ENCODE data around the gene MAPK13.

MAPK13 gene

DNA sequence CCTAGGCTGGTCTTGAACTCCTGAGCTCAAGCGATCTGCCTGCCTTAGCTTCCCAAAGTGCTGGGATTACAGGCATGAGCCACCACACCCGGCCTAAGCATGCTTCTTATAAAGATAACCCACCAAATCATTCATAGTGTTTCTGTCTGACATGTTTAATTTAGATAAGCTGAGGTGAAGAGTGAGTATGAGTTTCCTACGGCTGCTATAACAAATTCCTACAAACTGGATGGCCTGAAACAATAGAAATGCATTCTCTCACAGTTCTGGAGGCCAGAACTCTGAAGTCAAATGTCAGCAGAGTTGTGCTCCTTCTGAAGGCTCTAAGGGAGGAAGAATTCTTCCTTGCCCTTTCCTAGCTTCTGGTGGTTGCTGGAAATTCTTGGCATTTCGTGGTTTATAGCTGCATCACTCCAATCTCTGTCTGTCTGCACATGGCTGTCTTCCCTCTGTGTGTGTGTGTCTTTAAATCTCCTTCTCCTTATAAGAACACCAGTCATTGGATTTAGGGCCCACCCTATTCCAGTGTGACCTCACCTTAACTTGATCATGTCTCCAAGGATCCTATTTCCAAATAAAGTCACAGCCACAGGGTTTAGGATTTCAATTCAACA is 29.9 kb downstream of the MAPK13 start:
- DNase-seq = no peak

DNA sequence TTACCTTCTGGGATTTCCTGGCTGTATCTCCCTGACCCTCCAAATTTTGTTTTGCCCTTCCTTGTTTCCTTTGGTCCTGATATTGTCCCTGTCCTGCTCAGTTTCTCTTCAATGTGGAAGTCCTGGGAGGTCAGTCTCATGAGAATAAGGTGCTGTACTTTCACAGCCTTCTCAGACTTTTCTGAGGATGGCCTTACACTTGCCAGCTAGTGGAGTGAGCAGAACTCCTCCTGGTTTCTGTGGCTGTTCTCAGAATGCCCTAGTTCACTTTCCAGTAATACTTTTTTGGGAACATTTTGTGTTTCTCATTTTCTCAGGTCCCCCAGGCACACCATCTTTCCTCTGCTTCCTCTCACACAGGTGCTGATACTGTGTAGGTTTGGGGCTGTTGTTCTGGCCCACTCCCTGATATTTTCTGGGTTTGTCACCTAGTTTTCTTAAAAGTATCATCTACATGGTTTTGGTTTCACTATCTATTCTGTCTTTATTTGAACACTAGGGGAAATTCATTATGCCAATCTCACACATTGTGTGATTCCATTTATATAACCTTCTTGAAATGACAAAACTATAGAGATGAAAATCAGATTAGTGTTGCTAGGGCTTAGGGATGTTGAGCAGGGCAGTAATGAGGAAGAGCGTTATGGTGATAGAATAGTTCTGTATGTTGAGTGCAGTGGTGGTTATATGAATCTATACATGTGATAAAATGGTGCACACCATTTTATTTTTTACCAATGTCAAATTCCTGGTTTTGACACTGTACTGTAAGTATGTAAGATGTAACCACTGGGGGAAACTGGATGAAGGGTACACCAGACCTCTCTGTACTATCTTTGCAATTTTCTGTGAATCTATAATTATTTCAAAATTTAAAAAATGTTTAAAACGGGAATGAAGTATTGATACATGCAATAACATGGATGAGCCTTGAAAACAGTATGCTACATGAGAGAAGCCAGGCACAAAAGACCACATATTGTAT is 39.0 kb downstream of the MAPK13 start:
- no peak for DNase-seq

DNA sequence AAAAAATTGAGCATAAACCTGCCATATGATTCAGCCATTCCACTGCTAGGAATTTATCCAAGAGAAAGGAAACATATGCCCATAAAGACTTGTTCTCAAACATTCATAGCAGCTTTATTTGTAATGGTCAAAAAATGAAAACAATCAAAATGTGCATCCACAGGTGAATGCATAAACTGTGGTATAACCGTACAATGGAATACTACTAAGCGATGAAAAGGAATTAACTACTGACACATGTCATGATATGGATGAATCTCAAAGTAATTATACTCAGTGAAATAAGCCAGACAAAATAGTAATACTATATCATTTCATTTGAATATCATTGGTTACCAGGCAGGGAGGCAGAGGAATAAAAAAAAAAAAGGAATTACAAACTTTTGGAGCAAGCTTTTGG is 40.4 kb downstream of the MAPK13 start:
- no peak for DNase-seq

DNA sequence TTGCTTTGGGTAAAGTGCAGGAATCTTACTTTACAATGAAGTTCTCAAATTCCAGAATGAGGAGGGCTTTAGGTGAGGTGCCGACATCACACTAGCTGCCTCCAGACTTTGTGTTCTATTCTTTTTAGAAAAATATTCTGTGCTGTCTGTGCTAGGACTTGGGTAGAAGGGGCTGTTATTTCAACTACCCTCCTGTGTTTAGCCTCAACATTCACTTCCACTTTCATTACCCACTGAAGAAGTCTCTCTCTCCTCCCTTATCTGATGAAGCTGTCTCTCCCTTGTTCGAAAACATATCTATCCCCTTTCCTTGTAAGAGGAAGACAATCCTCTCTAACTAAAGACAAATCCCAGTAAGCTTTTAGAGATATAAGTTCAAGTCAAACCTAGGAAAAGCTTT is 41.3 kb downstream of the MAPK13 start:
- DNase-seq = no peak

DNA sequence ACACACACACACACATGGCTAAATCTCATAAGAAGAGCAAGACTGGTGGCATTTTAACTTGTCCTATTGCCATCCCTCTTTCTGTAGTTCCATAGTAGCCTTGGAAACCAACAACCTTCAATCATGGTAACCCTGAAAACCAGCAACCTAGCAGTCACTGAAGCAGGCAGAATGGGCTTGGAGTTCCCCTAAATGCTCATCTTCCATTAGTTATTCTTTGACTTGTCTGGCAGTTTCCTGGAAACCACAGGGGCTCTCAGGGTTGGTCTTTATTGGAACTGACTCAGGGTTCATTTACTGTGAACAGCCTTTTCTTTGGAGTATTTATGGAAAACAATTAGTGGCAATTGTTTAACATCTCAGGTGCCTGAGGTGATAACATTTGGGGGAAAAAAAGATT is 46.9 kb downstream of the MAPK13 start:
- no peak for DNase-seq

DNA sequence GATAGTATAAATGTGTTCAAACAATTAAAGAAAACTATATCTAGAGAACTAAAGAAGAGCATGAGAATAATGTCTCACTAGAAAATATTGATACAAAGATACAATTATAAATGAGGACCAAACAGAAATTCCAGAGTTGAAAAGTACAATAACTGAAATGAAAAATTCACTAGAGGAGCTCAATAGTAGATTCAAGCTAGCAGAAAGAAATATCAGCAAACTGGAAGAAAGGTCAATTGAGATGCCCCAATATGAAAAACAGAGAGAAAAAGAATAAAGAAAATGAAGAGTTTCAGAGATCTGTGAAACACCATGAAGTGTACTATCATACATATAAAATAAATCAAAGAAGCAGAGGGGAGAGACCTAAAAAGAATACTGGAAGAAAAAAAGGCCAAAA is 48.2 kb downstream of the MAPK13 start:
- DNase-seq = no peak

DNA sequence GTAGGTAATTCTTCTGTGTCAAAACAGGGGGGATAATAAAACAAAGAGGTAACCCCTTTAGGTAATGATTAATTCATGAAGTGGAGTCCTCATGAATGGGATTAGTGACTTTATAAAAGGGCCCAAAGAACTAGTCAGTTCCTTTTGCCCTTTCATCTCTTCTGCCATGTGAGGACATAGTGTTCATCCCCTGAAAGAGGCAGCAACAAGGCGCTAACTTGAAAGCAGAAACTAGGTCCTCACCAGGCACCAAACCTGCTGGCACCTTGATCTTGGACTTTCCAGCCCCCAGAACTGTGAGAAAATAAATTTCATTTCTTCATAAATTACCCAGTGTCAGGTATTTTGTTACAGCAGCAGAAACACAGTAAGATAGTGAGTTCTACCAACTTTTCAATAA is 49.8 kb downstream of the MAPK13 start:
- DNase-seq = no peak

DNA sequence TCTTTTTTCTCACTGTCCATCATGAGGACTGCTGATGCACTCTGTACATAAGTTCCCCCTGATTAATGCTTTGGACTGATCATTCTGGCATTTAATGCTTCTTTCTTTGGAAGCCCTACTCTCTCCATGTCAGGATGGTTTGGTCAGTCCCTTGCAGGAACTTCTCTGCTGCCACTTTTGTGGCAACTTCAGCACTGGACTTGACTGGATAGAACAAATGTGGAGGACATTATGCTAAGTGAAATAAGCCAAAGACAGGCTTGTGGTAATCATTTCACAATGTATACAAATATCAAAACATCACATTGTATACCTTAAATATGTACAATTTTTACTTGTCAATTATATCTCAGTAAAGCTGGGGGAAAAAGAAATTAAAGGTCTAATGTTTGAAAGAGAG is 54.0 kb downstream of the MAPK13 start:
- no peak for DNase-seq

DNA sequence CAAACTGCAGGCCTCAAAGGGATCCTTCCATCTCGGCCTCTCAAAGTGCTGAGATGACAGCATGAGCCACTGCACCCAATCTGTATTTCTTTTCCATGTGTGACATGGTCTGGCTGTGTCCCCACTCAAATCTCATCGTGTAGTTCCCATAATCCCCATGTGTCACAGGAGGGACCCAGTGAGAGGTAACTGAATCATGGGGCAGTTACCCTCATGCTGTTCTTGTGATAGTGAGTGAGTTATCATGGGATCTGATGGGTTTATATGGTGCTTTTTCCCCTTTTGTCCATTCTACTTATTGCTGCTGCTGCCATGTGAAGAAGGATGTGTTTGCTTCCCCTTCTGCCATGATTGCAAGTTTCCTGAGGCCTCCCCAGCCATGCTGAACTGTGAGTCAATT is 55.9 kb downstream of the MAPK13 start:
- no peak for DNase-seq

DNA sequence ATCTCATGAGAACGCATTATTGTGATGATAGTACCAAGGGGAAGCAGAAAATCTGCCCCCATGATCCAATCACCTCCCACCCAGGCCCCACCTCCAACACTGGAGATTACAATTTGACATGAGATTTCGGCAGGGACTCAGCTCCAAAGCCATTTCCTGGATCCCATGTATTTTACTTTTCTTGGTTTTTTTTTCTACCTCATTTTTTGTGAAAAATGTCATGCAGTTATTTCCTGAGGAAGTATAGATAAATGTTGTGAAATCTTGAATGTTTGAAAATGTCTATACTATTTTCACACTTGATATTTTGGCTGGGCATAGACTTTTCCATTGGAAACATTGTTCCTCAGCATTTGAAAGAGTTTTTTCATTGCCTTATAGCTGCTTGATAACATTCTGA is 57.1 kb downstream of the MAPK13 start:
- no peak for DNase-seq

All from NCI-H2029 treated with DMSO at 0.1 percent for 48 hours (cell line).